Measurements from ENCODE around the gene PVALEF.
"Not testable (repeated sequence)": the region's sequence is repeated elsewhere in the genome, so short reads cannot be mapped to it uniquely, and the experiment has no call there.

Gene PVALEF

DNA sequence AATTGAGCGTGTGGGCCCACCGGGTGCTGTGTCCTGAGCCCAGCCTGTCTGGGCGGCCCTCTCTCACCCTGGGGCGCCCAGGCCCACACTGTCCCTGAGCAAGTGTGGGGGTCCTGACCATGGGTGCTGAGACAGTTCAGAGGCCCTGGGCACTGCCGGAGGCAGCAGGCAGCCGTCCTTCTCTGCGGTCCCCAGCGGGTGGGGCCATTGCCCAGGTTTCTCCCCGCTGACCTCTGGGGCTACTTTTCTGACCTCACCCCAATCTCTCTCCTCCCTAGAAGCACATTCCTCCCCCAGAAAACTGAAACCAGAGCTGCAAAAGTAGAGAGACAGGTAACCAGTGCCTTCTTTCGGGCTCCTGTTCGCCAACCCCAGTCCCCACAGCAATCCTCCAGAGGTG lies 36.0 kb upstream of the PVALEF start:
- no peak for DNase-seq

DNA sequence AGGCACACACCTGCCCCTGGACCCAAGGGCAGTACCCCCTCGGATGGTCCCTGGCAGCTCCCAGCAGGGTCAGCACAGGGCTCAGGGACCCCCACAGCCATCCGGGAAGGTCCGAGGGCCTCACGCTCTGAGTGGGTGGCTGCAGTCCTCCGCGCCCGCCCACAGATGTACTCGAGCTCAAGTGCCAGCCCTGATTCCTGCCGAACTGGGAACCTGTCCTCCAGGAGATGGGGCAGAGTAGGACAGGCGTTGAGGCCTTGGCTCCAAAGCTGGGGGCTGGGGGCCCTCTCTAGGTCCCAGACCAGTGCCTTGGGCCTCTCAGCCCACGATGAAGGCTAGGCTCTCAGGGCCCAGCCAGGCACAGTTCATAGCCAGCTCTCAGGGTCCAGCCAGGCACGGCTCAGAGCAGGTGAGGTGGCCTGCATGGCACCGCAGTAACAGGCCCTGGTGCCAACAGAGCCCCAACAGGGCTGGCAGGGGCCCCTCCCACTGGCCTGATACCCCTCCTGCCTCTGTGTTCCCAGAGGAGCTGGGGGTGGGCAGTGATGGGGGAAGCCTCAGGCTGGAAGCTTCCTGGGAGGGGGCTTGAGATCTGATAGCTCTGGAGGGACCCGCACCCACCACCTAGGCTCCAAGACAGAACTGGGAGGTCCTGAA lies 35.5 kb upstream of the PVALEF start:
- no peak for DNase-seq

DNA sequence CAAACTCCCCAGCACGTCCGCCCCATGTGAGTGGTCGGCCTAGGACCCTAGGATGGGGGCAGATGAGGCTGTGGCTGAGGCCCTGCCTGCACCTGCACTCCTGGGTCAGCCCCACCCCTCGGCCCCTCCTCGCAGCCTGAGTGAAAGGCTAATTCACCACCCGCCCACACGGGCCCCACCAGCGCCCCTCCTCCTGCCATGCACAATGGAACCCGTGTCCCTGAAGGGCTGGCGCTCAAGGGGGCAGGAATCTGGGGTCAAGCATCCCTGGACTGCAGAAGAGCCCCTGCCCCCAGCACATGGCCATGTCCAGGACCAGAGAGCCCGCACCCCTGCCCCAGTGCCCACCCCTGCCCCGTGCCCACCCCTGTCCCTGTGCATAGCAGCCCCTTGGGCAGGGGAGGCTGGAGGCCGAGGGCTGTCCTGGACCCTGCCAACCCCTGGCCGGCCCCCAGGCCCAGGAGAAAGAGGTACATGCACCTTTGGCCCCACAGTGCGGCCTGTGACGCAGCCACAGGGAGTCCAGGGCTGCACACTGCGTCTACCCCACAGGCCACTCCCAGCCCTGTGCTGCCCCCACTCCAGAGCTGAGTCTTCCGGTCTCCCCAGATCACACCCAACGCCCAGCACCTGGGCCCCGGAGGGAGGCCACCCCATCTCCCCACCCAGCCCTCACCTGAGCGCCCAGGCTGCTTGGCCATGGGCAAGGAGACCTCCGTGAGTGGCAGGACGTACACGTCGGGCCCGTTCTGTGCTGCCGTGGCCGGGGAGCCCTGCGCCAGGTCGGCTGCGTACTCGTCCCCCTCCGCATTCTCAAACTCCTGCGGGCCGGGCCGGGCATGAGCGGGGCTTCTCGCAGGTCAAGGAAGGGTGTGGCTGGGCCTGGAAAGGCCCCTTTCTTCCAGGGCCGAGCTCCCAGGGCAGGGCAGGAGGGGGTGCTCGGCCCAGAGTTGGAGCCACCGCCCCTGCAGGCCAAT lies 34.6 kb upstream of the PVALEF start:
- no peak for DNase-seq

DNA sequence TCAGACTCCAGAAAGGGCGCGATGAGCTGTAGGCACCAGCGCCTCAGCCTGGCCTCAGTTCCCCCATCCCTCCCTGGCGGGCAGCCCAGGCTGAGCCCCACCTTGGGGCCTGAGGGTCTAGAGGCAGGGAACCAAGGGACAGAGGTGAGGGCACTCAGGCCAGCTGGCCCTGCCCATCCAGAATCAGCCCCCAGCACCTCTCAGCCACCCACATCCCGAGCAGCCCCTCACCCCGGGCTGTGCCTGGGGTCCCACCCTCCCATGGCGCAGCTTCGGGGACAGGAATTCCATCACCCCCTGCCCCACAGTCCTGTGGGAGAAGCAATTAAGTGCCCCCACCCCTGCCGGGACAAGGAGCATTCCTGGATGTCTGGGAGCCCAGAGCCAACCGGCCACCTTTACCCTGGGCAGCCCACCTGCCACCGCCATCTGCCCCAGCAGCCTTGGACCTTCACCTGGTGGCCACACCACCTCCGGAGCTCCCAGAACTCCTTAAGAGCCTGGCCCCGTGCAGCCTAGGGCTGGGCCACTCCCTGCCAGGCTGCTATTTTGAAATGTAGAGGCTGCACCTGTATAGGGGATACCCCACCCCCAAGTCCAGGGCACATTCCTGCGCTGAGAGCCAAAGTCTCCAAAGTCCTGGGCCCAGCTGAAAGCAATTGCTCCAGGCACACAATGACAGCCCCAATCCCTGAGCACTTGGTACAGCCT lies 33.7 kb upstream of the PVALEF start:
- DNase-seq = no peak

DNA sequence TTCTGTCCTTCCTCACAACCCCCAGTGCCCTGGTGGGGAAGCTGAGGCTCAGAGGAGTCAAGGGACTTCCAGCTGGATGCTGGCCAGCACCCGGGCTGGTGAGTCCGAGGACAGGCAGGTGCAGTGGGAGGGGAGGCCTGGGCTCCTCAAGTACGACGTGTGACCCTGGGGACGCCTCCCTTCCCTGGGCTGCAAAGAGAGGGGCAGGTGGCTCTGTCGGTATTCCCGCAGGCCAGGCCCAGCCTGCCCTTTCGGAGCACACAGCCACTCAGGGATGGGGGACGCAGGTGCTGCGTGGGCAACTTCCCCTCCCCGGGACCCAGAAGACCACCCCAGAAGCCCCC lies 33.1 kb upstream of the PVALEF start:
- DNase-seq = no peak

DNA sequence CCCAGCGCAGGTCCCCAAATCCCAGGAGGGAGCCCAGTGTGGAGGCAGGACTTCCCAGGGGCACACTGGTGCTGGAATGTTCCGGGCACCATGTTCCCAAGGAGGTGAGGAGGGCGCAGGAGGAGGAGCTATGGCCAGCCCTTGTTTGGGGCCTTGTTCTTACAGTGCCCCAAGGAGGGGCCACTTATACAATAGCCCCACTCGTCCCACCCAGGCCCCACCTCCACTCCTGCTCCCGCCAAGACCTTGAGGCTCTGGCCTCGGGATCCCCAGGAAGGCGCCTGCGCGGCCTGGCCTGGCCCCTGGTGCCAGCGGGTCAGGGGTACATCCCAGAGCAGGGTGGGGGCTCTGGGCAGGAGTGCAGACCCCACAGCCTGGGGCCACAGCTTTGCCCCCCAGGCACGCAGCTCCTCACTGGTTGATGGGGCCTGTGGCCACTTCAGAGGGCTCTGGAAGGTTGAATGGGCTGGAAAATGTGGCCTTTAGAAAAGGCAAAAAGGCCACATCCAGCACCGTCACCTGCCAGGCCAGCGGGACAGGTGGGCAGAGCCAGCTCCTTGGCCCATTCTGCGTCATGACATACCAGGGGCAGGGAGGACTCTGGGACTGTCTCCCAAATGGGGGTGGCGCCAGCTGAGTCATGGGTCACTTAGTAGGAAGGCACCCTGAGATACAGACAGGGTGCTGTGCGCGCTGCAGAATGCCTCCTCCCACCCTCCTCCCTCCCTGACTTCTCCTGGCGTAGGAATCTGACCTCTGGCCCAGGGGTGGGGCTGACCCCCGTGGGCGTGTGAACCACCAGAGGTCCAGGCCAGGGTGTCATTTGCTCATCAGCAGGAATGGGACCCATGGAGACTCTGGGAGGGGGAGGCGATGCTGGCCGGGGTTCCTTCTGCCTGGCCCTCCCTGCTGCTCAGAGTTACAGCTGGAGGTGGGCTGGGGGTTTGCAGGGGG lies 32.3 kb upstream of the PVALEF start:
- no peak for DNase-seq

DNA sequence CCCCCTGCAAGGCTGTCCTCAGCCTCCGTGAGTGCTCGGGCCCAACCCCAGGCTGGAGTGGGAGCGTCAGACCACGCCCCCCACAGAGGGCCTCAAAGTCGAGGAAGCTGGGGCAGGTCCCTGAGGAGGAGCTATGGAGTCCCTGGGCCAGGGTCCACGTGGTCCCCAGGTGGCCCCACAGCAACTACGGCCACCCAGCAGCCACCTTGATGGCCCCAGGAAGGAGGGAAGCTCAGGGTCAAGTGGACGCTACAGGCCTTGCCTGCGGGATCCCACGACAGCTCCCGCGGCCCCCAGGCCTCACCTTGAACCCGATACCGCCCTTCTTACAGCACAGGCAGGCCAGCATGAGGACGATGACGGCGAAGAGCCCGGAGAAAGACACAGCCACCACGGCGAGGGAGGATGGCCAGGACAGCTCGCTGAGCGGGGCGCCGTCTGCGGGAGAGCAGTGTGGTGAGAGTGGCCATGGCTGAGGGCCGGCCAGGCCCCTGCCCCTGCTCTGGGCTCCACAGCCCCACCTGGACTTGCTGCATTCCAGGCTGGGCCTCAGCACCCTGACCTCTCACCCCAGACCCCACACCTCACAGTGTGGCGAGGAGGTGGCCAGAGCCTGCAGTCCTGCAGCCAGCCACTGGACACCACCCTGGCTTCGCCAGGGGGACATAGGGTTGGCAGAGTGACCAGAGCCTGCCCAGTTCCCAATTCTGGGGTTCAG lies 31.1 kb upstream of the PVALEF start:
- DNase-seq = no peak

DNA sequence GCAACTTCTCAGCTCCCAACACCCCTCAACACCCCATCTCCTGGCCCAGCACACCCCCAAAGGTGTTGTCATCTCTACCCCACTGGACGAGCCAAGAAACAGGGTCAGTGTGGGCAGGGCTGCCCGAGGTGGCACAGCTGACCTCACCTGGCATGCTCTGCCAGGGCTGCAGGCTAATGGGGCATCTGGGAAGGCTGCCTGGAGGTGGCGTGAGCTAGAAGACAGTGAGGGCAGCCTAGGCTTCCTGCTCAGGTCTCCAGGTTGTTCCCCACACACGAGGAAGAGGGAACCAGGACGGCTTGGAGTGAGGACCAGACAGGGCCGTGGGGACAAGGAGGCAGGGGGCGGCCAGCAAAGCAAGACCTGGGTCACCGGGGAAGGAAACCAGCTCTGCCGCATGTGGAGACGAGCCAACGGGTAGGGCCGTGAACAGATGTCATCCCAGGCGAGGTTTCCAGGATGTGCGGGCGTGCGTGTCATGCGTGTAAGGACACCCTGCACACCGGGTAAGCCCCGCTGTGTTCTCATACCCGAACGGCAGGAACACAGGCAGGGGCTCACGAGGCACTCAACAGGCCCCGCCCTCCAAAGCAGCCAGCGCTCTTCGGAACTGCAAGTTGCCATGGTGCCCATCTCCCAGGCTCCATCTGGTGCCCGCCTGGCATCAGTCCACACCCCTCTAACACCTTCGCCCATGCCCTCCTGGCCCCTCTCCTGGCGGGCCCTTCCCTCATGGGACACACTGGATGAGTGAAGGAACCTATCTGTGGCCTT lies 29.6 kb upstream of the PVALEF start:
- DNase-seq = no peak

DNA sequence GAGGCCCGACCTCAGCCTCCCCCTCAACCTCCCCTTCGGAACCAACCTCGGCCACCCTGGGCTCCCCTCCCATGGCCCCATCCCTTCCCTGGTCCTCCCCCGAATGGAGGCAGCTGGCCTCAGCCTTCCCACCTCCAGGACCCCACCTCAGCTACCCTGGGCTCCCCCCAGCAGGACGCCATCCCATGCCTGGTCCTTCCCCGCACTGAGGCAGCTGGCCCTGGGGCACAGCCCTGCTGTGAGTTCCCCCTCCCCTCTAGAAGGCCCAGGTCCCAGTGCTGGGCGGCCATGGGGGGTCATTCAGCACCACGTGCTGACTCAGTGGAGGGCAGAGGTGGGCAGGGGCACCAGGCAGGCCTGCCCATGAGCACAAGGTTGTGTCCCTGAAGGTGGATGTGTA lies 28.9 kb upstream of the PVALEF start:
- no peak for DNase-seq

DNA sequence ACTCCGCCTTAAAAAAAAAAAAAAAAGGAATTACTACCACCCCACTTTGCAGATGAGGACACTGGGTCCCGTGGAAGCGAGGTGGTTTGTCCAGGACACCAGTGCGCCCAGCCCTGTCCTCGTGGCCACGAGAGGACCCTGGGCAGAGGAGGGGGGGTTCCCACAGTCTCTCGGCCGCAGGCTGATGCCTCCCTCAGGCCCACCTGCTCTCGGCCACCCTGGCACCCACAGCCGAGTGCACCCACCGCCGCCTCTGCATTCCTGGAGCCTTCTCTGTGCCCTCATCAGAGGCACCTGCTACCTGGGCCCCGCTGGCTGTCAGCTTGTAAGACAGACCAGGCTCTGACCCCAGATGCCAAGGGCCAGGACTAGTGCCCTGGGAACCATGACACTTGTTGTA lies 28.1 kb upstream of the PVALEF start:
- no peak for DNase-seq

DNA sequence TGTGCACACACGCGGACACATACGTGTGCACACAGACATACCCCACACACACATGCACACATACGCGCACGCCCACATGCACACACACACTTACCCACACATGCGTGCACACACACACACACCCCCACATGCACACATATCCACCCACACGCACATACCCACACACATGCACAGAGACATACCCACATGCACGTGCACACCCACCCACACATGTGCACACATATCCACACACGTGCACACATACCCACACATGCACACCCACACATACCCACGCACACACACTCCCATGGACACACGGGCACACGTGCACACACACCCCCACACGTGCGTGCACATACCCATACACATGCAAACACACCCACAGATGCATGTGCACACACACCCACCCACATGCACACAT lies 27.2 kb upstream of the PVALEF start:
- no peak for DNase-seq

DNA sequence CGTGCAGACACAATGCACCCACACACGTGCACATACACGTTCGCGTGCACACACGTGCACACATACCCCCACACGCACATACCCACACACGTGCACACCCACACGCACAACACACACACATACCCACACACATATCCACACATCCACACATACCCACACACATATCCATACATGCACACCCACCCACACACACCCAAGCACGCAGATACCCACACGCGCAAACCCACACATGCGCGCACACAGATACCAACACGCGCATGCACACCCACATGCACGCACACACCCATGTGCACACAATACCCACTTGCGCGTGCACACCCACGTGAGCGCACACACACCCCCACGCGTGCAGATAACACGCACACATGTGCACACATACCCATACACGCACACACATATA lies 26.8 kb upstream of the PVALEF start:
- DNase-seq = no peak

DNA sequence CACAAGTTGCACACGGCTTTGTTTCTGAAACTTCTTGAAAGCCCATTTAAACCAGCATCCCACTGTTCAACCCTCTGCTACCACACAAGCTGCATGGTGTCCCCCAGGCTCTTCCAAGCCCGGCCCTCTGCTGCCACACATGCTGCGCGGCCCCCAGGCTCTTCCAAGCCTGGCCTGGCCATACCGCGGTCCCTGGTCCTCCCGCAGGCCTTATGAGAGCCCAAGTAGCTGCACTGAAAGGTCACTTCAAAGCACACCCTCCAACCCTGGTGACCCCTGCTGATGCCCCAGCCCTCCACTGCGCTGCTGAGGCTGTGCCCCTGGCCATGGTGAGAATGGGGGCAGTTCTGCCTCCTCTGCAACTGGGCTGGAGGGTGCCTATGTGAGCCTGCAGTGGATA lies 25.9 kb upstream of the PVALEF start:
- no peak for DNase-seq

DNA sequence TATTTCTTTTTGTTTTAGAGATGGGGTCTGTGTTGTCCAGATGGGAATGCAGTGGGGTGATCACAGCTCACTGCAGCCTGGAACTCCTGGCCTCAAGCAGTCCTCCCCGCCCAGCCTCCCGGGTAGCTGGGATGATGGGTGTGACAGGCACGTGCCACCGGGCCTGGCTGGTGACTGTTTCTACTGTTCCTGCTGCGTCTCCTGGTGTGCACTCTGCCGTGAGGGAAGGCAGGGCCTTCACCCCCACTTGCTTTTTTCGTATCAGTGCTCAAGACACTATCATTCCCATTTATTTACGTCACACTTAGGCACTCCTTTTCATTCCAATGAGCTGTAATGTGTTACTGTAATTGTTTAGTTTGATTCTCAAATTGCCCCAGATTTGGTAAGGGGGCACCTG lies 25.3 kb upstream of the PVALEF start:
- DNase-seq = no peak

DNA sequence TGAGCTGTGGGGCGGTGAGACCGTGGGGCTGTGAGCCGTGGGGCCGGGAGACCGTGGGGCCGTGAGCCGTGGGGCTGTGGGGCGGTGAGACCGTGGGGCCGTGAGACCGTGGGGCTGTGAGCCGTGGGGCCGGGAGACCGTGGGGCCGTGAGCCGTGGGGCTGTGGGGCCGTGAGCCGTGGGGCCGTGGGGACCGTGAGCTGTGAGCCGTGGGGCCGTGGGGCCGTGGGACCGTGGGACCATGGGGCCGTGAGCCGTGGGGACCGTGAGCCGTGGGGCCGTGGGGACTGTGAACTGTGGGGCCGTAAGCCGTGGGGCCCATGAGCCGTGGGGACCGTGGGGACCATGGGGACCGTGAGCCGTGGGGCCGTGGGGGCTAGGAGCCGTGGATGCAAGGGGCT lies 24.6 kb upstream of the PVALEF start:
- DNase-seq = no peak

DNA sequence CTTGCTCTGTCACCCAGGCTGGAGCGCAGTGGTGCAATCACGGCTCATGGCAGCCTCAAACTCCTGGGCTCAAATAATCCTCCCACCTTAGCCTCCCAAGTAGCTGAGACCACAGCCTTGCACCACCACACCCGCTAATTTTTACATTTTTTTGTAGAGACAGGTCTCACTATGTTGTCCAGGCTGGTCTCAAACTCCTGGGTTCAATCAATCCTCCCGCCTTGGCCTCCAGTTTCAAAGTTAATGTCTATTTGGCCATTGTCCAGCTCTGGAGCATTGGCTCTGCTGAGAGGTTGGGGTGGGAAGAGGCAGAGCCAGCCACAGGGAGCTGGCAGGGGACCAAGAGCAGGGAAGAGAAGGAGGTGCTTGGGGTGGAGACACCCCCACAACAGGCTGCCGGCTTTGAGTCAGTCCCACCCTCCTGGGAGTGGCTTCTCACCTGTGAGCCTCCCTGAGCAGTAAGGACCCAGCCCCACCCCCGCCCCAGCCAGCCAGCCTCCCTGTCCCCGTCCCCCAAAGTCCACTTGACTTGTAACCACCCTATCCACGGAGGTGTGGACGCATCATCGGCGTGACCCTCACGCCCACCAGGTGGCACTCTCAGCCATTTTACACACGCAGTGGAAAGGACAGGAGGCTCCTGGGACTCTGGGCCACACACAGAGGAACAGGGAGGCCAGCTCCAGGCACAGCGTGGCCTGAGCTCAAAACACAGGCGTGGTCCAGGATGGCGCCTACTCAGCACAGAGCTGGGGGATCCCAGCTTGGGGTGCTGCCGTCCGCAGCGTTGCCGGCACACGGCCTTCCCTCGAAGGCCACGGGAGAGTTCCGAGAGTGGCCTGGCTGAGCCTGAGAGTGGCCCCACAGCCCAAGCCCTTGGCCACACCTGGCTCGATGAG lies 22.8 kb upstream of the PVALEF start:
- DNase-seq = peak; percentile 89

DNA sequence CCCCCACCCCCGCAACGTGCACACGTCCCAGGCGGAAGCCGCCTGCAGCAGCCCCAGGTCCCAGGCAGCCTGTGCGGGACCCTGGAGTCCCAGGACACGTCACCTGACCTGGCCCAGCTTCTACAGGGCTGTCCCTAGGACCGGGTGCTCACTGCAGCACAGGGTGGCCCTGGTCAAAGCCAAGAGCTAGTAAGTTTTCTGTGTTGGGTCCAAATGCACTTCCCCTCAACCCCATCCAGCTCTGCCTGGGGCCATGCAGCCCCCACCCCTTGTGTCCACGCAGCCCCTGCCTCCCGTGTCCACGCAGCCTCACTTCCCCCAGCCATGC lies 22.1 kb upstream of the PVALEF start:
- DNase-seq = no peak

DNA sequence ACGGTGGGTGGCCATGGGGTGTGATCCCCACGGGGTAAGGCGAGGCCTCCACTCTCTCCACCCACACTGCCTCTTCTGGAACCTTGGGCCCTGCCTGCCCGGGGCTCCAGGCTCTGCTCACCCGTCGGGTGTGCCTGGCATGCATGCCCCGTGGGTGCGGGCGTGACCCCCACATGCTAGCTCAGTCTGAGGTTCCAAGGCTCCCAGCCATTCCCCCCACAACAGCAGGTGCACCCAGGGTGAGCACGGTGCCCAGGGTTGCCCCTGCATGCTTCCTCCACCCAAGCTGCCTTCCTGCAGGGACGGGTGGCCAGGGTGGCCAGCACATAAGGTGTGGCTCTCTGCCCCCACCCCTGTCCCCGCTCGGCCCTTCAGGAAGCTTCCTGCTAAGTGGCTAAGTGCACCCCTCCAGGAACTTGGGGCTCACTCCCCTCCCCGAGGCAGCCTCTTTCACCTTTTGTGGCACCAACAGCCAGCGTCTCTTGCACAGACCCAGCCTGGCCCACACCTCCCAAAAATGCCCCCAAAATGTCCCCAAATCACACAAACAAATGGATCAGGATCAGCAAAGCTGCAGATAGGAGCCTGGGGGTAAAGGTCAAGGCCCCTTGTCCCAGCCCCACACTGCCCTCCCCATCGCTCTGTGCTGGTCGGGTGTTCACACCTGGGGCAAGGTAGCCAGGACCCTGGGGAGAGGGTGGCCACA lies 21.4 kb upstream of the PVALEF start:
- DNase-seq = no peak

DNA sequence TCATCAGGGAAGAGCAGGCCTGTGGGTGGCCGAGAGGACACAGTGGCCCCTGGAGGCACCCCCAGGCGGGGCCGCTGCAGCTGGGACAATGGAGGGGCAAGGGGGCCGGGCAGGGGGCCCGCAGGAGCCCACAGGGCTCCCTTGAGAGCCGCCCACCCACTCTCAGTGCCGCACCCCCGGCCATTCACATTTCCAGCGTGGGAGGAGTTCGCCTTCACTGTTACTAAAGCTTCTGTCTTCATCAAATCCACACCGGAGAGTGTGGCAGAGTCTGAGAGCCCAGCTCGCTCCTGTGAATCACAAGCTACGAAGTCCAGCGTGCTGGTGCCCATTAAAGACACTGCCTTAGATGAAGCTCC lies 20.9 kb upstream of the PVALEF start:
- no peak for DNase-seq

DNA sequence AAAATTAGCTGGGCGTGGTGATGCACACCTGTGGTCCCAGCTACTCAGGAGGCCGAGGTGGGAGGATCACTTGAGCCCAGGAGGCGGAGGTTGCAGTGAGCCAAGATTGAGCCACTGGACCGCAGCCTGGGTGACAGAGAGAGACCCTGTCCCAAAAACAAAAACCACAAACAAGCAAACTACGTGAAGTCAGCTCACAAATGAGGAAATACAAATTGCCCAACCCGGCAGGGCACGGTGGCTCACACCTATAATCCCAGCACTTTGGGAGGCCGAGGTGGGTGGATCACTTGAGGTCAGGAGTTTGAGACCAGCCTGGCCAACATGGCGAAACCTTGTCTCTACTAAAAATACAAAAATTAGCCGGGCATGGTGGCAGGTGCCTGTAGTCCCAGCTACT lies 19.1 kb upstream of the PVALEF start:
- DNase-seq = not testable (repeated sequence)
